ENCODE measurements around the gene MYH10.

Gene MYH10

DNA sequence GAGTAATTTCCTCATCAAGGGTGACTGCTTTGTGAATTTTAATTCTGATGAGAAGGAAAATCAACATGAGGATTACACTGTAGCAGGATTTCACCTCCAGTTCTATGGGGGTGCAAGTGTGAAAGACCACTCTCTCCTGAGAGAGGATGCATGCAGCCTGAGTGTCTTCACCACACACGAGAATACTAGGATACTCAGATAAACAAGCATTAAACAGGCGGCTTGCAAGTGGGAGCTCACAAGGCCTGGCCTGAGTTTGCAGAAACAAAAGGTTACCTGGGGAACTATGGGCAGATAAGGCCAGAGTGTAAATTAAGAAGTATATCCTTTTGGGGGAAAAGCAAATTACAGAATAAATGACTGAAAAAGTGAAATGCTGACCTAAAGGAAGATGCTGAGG lies 46.6 kb downstream of the MYH10 start:
- no peak overlapping the region for H3K4me3 ChIP-seq (ENCODE audit: low read depth, low read length)
- TF ChIP-seq, protein P1, sequence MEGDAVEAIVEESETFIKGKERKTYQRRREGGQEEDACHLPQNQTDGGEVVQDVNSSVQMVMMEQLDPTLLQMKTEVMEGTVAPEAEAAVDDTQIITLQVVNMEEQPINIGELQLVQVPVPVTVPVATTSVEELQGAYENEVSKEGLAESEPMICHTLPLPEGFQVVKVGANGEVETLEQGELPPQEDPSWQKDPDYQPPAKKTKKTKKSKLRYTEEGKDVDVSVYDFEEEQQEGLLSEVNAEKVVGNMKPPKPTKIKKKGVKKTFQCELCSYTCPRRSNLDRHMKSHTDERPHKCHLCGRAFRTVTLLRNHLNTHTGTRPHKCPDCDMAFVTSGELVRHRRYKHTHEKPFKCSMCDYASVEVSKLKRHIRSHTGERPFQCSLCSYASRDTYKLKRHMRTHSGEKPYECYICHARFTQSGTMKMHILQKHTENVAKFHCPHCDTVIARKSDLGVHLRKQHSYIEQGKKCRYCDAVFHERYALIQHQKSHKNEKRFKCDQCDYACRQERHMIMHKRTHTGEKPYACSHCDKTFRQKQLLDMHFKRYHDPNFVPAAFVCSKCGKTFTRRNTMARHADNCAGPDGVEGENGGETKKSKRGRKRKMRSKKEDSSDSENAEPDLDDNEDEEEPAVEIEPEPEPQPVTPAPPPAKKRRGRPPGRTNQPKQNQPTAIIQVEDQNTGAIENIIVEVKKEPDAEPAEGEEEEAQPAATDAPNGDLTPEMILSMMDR (IDR thresholded peaks at IDR 0.05; ENCODE audit: borderline replicate concordance, insufficient read depth, low read depth, low read length) = no peak

DNA sequence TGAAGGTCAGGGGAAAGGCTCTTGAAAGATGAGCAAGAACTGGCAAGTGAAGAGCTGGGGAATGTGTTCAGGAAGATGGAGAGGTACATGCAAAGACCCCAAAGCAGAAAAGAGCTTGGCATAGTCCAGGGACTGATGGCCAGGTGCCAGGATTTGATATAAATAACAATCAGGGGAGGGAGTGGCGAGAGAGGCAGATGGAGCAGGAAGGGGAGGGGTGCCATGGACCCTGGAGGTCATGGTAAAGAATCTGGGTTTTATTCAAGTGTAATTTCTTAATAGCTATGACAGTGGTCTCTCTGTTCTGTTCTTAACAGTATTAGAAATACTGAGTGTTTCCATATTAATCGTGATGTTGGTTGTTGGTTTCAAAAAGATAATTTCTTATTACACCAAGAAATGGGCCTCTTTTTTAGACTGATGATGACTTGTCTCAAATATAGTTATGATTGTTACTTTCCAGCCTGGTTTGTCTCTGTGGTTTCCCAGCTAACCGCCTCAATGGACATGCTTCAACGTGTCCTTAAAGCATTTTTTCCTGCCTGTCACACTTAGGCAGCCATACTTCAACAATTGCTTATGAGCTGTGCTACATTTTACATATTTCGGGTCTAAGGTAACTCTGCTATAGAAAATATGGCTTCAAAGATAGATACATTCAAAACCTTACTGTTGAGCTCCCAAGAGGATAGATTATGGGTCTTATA lies 49.4 kb downstream of the MYH10 start:
- H3K4me3 ChIP-seq (ENCODE audit: low read depth, low read length) = no peak overlapping the region
- TF ChIP-seq, protein P1 (IDR thresholded peaks at IDR 0.05; ENCODE audit: borderline replicate concordance, insufficient read depth, low read depth, low read length) = no peak

DNA sequence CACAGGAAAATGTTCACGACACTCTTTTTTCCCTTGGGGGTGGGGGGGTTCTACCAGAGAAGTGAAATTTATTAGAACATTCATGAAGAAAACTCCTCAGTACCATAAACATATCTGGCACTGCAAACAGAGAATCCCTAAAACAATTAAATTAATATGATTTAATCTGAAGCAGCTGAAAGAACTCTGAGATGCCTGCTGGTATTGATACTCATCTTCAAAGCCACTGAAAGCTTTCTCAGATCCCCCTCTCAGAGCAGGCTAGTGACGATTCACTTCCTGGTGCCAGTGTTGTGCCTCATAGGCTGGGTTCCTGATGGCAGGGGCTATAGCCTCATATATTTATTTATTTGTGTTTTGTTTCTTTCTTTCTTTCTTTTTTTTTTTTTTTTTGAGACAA lies 52.7 kb downstream of the MYH10 start:
- TF ChIP-seq, protein P1 (IDR thresholded peaks at IDR 0.05; ENCODE audit: borderline replicate concordance, insufficient read depth, low read depth, low read length) = no peak
- H3K4me3 ChIP-seq (ENCODE audit: low read depth, low read length) = no peak overlapping the region

DNA sequence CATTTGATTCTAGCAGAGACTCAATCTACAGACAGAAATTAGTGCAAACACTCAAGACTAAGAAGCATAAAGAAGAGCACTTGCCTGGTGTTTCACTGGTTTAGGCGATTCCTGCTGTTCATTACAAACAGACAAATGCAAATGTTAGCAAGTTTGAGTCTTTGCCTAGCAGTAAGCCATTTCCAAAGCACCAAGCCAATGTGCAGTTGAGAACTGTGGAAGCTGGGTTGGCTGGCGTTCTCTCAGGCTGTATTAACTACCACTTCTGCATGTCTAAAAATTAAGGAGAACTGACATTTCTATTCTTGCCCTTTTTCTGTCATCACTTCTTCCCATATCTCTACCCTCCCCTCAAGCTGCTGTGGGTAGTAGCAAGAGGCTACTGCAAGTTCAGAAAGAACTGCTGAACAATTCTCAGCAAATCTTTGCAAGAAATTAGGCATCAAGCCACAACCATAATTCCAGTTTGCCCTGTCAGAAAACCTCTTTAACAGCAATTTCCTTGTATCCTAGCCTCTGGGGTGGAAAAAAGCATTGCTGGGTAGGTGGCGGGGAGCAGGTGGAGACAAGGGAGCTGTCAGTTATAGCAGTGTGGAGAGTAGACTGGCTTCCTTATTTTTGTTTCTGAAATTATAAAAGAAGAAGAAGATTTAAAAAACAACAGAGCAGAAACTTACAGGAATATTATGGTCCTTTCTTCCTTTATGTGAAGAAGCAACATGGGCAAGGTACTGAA lies 53.8 kb downstream of the MYH10 start:
- no peak overlapping the region for H3K4me3 ChIP-seq (ENCODE audit: low read depth, low read length)
- TF ChIP-seq, protein P1 (IDR thresholded peaks at IDR 0.05; ENCODE audit: borderline replicate concordance, insufficient read depth, low read depth, low read length) = no peak

DNA sequence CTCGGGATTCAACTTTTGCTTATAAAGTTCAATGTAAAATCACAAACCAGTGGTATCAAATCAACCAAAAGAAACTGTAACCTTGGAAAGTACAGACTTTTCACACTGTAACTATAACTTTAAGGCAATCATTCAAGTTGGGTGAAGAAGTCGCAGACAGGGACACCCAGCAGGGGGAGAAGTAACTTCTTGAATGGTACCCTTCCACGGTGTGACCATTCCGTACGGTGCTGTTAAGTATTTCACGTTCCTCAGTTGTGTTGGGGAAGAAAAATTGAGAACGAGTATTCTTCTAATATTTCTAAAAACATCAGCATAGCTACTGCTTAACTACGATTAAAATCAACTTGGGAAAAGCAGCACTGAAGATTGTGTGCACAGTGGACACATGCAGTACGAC lies 55.8 kb downstream of the MYH10 start:
- H3K4me3 ChIP-seq (ENCODE audit: low read depth, low read length) = no peak overlapping the region
- TF ChIP-seq, protein P1 (IDR thresholded peaks at IDR 0.05; ENCODE audit: borderline replicate concordance, insufficient read depth, low read depth, low read length) = no peak

DNA sequence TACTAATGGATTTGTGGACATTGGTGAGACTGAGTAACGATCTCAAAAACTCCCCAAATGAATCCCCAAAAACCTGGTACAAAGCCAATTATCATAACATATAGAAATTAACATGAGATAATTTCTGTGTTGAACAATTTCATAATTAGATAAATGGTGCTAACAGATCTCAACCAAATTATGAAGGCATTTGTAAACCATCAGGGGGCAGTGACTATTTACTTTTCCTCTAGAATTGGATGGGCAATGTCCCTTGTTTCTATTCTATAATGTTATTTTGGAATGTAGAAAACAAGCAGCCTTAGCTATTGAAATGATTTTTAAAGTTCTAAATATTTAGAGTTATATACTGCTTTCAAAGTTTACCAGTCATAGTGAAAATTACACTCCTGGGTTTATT lies 57.8 kb downstream of the MYH10 start:
- TF ChIP-seq, protein P1 (IDR thresholded peaks at IDR 0.05; ENCODE audit: borderline replicate concordance, insufficient read depth, low read depth, low read length) = no peak
- H3K4me3 ChIP-seq (ENCODE audit: low read depth, low read length) = no peak overlapping the region
